ENCODE results near the gene HOXA10.

The HOXA10 gene

DNA sequence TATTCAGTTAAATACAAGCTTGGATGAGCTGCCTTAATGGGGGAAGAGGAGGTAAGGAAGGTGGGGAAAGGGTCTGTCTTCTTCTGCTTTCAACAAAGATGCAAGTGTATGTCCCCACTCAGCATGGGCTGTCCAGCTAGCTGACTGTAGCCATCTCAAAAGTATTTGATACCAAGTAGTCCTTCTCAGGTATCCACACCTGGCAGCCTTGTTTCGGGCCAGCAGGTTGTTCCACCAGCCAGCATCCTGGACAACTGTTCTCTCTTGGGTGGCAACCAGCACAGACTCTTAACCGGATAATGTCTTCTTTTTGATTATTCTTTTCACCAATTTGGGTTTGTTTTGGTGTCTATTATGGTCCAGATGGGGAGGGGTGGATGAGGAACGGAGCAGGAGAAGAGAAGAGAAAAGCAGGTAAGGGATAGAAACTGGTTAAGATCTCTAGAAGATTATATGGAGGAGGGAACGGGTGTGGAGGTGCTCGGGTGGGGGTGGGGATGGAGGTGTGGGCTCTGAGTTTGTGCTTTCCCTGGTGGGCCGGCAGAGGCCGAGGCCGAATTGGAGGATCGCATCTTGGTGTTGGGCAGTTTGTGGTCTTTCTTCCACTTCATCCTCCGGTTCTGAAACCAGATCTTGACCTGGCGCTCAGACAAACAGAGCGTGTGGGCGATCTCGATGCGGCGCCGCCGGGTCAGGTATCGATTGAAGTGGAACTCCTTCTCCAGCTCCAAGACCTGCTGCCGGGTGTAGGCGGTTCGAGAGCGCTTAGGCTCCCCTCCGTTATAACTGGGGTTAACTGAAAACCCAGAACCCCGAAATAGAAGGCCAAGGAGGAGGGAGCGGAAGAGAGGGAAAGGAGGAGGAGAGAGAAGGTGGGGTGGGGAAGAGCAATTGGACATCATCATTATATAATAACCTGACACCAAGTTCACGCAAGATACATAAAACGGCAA is 45.1 kb downstream of the HOXA10 start:
- DNase-seq (ENCODE audit: low read depth), result no peak

DNA sequence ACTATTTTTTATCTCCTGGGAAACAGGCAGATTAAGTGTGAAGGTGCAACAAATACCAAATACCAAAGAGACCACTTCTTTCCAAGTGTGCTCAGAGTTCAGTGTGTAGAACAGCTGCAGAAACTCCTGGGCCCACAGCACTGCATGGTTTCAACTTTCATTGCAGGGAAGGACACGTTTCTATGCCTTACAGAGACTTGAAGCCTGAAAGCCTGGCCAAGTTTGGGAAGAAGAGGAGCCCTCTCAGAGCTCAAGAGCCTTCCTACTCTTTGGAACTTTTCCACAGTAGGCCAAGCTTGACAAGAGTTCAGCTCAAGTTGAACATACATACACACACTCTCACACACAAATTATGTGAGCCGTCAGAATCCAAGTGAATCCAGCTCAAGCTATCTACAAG is 46.1 kb downstream of the HOXA10 start:
- no peak for DNase-seq (ENCODE audit: low read depth)

DNA sequence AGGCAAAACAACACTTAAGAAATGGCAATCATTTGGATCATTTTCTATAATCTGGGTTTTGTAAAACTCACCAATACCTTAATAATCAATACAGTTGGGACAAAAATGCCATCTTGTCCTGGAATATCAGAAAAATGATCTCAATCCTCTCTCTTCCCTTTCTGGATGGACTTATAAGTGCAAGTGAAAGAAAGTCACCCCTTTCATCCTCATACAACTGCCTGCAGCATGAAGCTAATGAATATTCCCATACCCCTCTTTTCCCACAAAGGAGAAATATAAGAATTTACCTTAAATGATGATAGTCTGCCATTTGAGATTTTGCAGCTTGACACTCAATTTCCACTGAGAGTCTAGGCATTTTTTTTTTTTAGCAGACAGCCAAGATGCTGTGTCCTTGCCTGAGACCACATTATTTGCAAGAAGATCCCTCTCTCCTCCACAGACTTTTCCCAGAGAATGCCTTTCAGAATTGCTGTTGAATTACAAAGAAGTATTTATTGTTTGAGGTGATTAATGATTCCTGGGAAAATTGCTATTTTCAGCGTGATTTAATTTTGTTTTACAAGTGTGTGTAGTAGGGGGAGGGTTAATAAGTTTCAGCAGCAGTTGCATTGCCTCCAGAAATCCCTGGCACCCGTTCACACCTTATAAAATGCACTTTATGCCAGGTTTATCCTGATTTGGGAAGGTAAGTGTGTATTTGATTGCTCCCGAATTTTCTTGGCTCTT is 47.4 kb downstream of the HOXA10 start:
- no peak for DNase-seq (ENCODE audit: low read depth)

DNA sequence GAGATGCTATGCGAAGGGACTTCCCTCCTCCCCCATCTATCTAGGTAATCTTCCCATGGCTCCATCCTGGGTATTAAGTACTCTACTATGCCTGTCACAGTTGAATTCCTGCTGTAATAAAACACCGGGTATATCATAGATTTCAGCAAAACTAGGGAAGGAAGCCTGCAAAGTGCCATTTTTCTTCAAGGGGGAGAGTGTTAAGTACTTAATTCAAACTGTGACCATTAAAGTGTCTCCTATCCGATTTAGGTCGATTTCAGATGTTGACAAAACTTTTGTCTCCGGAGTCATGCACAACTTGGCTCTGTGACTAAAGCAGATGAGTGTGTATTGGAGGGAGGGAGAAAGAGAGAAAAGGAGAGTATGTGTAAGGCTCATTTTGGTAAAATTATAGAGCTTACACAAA is 48.1 kb downstream of the HOXA10 start:
- no peak for DNase-seq (ENCODE audit: low read depth)

DNA sequence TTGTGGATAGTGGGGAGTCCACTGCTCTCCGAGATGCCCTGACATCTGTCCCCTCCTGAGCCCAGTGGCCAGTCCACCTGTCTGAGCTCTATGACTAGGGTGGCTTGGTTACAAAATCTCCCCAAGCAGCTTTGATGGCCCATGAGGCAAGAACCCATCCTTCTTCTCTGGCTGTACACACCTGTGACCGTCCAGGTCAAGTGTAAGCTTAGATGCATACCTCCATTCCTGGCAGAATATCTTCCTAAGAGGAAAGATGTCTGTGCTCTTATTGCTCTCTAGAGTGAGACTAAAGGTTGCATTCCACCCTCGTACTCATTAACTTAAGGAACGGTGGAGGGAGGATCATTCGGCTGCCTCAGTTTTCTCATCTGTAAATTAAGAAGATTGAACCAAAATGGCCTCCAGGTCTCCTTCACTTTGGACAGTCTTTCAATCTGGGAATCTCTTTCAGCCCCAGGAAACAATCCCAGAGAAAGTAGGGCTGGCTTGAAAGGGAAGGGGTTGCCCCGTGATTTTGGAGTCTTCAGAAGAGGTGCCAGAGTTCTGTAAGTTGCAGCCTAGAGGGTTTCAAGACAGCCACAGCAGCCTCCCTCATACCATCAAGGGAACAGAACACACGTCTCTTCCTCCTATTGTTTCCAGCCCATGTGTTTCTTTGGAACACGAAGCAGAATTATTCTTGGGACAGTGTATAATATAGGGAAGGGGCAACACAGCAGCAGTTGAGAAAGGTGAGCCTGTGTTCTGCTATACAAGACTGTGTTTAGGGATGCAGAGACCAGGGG is 49.0 kb downstream of the HOXA10 start:
- DNase-seq (ENCODE audit: low read depth), result no peak

DNA sequence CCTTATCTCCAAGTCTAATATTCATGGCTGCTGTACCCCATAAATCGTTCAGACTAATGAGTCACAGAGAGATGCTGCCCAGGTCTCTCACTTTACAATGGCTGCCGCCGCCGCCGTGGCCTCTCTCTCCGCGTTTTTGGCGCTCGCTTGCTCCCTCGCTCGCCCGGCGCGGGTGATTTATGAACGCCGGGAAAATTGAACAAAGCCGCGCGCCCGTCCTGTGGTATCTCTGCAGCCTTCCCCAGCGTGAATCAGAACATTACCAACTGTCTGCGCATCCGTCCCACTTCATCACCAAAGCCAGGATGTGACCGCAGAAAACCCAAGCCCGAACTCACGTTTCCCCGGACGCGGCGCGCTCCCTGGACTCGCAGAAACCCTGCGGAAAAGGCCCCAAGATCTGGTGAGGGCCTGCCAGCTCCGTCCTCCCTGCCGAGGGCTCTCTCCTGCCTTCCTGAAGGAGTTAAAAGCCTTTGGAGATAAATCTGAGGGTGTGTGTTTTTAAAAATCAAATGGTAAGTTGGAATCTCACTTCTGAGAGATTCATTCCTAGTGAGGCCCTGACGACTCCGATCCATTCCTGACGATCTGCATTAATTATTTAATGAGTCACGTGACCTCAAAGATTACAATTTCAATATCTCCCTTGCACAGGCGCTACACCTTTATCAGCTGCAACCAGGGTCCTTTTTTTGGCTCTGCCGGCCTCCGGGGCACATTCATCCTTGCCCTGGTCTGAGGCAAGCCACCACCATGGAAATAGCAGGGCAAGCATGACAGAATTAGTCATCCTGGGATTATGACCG is 49.8 kb downstream of the HOXA10 start:
- DNase-seq (ENCODE audit: low read depth), result no peak

DNA sequence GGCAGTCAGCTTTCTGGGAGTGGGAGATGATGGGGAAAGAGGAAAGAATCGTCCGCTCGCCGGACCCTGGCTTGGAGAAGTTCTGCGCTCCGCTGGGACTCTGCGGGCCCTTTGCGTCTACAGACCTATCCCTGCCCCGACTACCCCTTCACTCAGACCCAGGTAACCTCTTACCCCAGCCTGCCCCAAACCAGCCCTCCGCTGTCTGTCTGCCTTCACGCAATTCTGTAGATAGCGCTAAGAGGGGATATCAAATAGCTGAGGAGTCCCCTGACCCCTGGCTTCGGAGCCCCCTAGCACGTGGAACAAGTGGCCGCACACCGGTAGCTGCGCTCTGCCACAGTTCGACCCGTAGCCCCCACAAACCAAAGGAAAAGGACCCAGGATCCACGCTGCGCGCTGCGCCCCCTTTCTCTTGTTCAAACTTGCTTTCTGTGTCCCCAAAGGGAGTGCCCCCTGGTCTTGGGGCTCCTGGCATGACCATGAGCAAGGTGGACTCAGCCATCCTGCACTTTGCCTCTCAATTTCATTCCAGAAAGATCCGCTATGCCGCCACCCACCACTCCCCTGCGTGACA is 50.6 kb downstream of the HOXA10 start:
- DNase-seq (ENCODE audit: low read depth), result no peak

DNA sequence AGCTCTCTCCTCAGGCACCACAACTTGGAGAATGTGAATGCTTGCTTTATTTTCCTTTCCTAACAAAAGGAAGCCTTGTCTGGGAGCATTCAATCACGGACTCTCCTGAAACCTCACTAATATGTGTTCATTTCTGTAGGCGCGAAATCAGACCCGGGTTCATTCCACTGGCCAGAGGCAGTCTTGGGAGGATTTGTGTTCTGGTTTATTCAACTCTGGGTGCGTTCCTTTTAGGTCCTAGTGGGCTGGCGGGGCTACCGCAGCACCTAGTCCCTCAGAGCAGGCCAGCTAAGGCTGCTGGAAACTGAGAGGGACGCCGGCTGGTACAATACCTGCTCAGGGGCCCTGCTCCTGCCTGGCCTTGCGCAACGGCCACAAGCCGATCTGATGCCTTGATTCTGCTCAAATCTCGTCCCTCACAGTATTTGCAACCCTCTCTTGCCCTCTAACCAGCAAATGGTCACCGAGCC is 51.1 kb downstream of the HOXA10 start:
- no peak for DNase-seq (ENCODE audit: low read depth)

DNA sequence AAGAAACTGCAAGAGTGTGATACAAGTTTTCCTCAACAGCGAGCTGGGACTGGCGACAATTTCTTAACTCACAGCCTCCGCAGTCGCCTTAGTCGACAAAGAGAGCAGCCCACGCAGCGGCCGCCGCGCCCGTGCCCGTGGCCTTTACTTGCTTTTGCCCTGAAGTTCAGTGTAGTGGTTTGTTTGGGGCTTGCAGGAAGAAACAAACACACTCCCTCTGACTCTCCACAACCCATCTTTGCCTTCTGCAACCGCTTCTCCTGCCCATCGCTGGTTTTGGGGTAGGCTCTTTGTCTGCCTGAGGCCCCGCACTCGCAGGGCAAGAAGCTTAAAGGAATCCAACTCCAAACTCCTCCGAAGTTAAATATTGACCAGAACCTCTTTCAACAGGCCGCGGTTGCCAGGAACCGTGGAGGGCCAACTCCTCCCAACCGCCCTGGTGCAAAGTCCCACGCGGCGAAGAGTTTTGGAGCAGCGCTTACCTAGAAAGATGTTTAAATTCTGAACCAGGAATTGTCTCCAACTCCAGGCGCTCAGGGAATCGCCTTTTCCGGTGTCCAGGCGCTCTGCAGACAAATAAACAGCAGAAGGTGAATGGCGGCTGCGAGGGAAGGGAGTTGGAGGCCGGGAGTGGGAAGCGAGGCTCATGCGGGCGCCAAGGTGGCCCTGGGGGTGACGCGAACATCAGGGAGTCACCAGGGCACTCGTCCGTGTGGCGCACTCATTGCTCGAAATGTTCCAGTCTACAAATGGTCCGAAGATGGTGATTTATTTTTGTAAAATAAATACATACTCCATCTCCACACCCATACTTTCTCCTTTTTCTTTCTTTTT is 51.8 kb downstream of the HOXA10 start:
- DNase-seq (ENCODE audit: low read depth), result no peak

DNA sequence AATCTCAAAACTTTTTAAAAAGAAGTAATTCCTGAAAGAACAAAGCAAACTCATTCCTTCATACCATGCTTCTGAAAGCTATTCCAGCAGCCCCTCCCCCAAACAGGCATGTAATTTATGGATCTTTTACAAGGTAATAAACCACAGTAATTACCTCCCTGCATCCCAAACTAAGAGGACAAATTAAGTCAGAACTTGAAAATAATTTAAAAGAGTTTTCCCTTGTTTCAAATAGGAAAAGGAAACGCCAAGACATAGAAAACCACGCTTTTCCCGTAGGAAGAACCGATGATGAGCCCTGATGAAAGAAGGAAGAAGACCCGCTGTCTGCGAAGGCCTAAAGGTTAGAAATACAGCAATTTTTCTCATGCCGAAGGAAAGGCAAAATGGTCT is 52.4 kb downstream of the HOXA10 start:
- DNase-seq (ENCODE audit: low read depth), result no peak
